ENCODE results near the gene MYOCOS.

The MYOCOS gene

GRCh38 chr1:171663036-171663853 lies 41.2 kb downstream of the MYOCOS start:
- DNase-seq (ENCODE audit: low read depth): no peak

- DNase-seq (ENCODE audit: low read depth): no peak
Observed at GRCh38 chr1:171663854-171664575, 42.0 kb downstream of the MYOCOS start.

- DNase-seq (ENCODE audit: low read depth): no peak
Observed at GRCh38 chr1:171664976-171665375, 42.9 kb downstream of the MYOCOS start.

GRCh38 chr1:171666114-171666769 lies 44.2 kb downstream of the MYOCOS start:
- no peak for DNase-seq (ENCODE audit: low read depth)

- DNase-seq (ENCODE audit: low read depth): no peak
Observed at GRCh38 chr1:171668372-171668771, 46.3 kb downstream of the MYOCOS start.

GRCh38 chr1:171670739-171671138 lies 48.7 kb downstream of the MYOCOS start:
- DNase-seq (ENCODE audit: low read depth): no peak

- no peak for DNase-seq (ENCODE audit: low read depth)
Observed at GRCh38 chr1:171674431-171675405, 52.7 kb downstream of the MYOCOS start.
